Measurements from ENCODE around the gene CCDC116.
"Not testable (repeated sequence)": the region's sequence is repeated elsewhere in the genome, so short reads cannot be mapped to it uniquely, and the experiment has no call there.

Gene CCDC116, protein sequence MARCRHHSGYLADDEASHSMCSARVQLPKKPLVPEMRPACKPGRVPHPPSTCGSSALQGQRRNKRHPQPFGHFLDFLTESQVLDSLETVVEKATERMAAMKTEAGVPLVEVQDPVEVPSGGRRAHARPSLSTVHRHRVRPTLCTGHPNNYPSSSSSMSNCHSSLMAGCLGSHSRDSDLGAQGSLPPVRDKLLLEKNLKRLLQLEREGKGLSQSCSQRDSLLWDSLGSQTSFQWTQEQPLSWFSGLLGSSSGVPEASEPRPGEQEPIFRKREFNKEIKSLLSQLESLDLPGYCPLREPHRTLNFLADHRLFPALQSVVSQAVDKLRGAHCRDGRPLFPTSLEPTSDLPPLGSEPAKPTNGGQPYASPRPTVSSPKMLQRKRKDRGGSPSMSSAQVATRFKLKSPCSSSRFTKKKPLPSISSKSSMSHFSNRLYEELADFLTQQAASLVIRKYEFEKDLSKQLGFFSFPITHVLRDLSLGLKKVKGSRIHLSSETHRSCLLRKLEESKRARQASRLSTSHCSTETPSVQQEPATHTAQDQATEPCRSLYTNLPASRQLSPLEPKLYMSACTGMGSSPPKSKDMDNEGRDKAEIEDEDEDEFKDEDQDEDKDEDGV

GRCh38 chr22:21632237-21632895 lies at the start of gene CCDC116:
Gene CCDC116 (plus strand): TSS chr22:21632760. CDS start chr22:21633182, 422 bp downstream.
- peak; percentile 65 to 70 for DNase-seq

GRCh38 chr22:21582801-21583740 lies 49.5 kb upstream of the CCDC116 start:
- DNase-seq: no peak

DNA sequence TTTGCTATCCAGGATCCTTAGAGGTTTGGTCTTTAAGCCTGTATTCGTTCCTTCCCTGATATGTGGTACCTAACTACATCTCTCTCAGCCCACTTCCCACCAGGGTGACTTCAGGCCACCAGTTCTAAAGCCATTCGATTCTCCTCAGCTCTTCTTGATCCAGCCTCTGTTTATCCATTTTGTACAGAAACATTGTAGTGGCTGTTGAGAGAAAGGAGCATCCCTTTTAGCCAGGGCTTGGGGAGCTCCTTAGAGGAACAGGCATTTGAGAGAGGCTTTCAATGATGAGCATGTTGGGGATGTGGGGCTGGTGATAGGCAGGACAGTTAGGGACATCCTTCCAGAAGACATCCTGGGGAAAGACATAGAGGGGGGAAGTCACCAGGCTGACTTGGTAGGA lies 47.2 kb upstream of the CCDC116 start:
- DNase-seq: no peak

DNA sequence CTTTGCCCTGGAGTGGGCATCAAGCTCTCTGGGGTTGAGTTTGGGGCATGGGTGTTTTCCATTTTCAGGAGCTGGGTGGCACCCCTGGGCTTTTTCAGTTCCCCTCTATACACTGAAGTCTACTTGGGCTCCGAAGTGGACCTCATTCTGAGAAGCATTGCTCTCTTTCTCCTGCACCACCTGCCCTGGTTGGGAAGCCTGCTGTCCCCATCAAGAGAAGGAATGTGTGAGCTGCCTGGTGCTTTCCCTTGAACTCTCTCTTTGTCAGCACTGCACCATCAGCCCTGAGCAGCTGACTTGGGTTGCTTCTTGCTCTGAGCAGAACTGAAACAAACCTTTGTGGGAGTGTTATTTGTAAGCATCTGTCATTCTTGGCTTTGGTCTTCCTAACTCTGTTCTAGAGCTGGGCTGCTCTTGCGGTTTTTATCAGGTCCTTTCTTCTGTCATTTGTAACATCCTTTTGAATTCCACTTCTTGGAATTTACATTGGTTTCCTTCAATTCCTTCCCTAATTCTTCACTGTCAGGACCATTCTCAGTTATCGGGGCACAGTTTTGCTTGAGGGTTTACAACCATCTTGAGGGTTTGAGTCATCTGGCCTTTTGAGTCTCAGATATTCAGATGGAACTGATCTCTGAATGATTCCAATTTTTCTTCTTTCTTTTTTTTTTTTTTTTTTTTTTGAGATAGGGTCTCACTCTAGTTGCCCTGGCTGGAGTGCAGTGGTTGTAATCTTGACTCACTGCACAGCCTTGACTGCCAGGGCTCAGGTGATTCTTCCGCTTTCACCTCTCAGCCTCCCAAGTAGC lies 44.6 kb upstream of the CCDC116 start:
- peak; percentile 54 to 70 for DNase-seq

DNA sequence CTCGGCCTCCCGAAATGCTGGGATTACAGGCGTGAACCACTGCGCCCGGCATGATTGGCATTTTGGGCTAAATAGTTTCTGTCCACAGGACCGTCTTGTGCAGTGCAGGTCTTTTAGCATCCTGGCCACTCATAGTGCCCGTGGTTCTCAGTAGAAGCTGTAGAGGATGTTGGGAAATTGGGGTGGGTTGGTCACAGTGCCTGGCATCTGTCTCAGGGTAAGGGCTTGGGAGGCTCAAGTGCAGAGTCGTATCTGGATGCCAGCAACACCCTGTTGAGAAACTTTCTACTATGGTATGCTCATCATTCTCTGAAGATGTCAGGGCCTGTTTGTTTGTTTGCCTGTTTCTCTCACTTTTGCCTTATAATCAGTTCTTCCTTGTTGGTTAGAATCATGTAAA lies 43.2 kb upstream of the CCDC116 start:
- DNase-seq: no peak

DNA sequence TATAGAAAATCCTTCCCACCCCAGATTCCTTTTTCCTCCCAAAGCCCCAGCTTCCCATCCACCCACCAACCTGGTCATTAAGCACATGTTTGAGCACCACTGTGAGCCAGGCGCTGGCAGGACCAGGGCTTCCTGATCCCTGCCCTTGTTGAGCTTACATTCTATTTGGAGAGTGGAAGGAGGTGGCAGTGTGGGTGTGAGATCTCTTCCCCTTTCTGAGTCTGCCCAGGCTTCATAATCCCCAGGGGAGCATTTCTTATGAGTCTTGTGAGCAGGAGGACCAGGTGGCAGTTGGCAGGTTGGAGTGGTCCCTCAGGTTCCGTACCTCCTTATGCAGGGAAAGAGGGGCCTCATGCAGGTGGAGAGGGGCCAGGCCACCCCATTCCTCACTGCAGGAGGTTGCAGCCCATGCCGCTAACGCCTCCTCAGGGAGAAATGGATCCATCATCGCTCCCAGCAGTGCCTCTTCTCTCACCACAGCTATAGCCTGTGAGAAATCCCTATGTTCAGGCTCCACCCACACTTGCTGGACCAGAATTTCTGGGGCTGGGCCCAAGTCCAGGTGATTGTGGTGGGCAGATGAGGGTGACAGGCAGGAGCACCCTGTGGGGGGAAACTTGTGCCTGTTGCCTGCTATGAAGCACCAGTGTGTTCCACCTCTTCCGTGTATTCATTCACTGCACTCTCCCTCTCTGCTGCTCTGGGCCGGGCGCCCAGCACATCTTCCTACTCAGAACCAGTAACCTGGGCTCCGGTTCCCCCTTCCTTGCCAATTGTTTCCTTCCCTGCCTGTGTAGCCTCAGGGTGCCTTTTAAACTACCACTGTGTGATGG lies 41.5 kb upstream of the CCDC116 start:
- DNase-seq: no peak

- DNase-seq: no peak
Measured at GRCh38 chr22:21591695-21592094, 40.9 kb upstream of the CCDC116 start.

DNA sequence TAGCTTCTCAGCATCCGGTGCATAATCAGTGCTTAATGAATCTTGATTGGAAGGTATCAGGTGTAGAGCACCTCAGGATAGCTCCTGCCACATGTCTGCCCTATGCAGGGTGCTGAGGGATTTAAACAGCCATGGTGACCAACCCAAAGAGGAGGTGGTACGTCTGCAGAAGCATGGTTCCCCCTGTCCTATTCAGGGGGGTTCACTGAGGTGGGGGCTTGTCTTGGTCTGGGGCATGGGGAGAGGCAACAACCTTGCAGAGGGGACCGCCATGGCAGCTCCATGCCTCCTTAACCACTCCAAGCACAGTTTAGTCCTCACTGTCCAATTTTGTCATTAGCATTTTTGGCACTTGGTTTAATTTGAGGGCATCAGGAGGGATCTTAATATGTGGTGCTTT lies 40.1 kb upstream of the CCDC116 start:
- DNase-seq: no peak

DNA sequence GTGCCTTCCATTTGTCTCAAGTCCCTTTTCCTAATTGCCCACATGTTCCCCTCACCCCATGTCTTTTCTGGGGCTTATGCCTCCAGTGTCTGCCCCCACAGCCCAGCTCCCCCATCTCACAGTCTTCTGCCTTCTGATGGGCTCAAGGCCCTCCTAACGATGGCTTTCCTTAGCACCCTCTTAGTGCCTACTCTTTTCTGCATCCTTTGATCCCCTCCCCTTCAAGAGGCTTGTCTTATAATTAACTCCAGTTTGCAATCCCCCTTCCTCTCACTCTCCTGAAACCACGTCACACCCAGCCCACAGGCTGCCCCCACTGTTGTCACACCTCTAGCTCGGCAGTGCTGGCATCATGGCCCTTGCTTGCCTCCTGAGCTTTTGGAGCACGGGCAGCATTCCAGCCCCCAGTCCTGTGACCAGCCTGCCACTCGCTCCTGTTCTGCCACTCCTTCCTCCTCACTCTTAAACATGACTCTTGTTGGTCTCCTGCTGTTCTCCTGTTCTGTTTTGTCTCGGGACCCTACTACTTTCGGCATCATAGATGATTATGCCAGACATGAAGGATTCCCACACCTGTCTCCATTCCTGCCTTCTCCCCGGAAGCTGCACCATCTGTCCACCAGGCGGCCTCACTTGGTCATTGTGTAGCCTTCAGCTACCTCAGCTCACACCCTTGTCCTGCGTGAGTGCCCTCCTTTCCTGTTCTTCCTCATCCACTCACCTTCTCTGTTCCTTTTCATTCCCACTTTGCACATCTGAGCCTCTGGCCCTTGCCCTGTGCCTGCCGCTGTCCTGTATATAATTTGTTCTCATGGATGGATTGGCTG lies 38.9 kb upstream of the CCDC116 start:
- DNase-seq: no peak

- DNase-seq: no peak
Measured at GRCh38 chr22:21594865-21595452, 37.6 kb upstream of the CCDC116 start.

- DNase-seq: not testable (repeated sequence)
Measured at GRCh38 chr22:21596356-21597135, 36.0 kb upstream of the CCDC116 start.

- DNase-seq: no peak
Measured at GRCh38 chr22:21598302-21598701, 34.3 kb upstream of the CCDC116 start.

DNA sequence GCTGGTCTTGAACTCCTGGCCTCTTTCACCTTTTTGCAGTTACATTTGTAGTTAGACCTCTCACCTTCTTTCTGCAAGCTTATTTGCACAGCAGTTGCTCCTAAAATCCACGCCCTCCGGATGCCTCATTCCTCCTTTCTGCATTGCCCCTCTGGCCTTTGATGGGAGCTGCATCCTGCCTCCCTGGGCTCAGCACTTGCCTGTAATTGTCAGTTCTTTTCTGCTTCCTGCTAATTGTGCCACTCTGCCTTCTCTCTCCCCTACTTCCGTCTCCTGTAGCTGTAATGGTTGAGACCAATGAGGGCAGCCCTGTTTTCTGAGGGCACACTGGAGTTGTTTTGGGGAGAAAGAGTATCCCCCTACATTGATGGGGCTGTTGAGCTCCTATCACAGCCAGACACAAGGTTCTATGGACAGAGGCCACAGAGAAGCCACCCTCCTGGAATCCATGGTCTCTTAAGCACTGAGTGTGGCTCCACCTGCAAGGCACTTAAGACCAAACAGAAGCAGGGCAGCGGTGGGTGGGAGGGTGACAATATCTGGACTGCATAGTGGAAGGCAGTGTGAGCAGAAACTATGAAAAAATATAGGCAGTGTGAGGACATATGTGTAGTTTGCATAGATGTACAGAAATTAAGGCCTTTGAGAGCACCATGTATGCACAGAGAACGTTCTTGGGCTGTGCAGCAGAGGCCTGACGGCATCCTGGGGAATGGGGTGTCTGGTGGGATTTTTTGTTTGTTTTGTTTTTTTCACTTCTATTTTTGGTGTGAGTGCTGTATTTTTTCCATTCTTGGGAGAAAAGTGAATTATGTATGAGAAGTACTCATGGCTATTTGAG lies 33.3 kb upstream of the CCDC116 start:
- no peak for DNase-seq

- no peak for DNase-seq
Measured at GRCh38 chr22:21602579-21602978, 30.0 kb upstream of the CCDC116 start.

DNA sequence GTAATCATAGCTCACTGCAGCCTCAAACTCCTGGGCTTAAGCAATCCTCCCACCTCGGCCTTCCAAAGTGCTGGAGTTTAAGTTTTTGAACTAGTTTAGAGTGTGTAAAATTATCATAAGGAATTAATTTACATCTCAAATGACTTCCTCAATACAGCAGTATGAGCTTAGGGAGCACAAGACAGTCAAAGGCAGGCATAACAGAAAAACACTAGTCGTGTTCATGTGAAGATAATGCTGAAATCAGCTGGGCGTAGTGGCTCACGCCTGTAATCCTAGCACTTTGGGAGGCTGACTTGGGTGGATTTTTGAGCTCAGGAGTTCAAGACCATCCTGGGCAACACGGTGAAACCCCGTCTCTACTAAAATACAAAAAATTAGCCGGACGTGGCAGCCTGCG lies 28.6 kb upstream of the CCDC116 start:
- no peak for DNase-seq

- DNase-seq: no peak
Measured at GRCh38 chr22:21605887-21606564, 26.5 kb upstream of the CCDC116 start.

DNA sequence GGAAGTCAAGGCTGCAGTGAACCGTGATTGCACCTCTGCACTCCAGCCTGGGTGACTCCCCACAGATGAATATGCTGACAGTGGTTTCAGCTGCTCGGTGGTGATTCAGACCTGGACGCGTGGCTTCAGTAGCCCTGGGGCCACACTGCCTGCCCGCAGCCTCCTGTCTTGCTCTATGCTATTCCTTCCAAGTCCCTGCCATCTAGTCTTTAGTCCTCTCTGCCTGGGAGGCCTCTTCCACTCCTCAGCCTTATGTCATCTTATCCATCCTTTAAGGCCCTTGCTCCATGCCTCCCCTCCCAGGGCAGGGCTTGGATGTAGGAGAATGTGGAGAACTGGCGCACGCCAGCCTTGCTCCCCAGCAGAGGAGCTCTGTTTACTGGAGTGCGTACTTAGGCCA lies 25.8 kb upstream of the CCDC116 start:
- no peak for DNase-seq

Data from activated CD4-positive, alpha-beta T cell treated with anti-CD3 and anti-CD28 coated beads, Interleukin-2, amount 50 U/mL, for 48 hours (primary cell).